KMS-11 (cell line): ENCODE results near the gene BCL2L1.

Experiments used
- H2AFZ ChIP-seq: fragments of 200-600 bp; sonication (generic); 2 replicates; pipeline ENCODE4 v1.6.1; 2016; ENCODE audit warnings: antibody characterized with exemption, mixed run types, low read depth
- H3K27ac ChIP-seq: fragments of 200-600 bp; sonication (generic); 2 replicates; pipeline ENCODE4 v1.6.1; 2016; ENCODE audit warnings: mild to moderate bottlenecking, mixed run types
- H3K27me3 ChIP-seq: fragments of 200-600 bp; sonication (generic); 2 replicates; pipeline ENCODE4 v1.6.1; 2017; ENCODE audit warnings: mild to moderate bottlenecking, low read depth, mixed run types, moderate library complexity; ENCODE audit not compliant: insufficient read depth
- H3K36me3 ChIP-seq: fragments of 200-600 bp; sonication (generic); 2 replicates; pipeline ENCODE4 v1.6.1; 2017; ENCODE audit warnings: mild to moderate bottlenecking, mixed run types; ENCODE audit not compliant: insufficient read depth
- H3K4me1 ChIP-seq: fragments of 200-600 bp; sonication (generic); 2 replicates; pipeline ENCODE4 v1.6.1; 2016; ENCODE audit warnings: mild to moderate bottlenecking, low read depth, mixed run types; ENCODE audit not compliant: poor library complexity, severe bottlenecking
- H3K4me2 ChIP-seq: fragments of 200-600 bp; sonication (generic); 2 replicates; pipeline ENCODE4 v1.7.0; 2016; ENCODE audit warnings: mild to moderate bottlenecking, mixed run types
- H3K4me3 ChIP-seq: fragments of 200-600 bp; sonication (generic); IDR thresholded peaks from 2 replicates; pipeline ENCODE4 v1.6.1; 2017; ENCODE audit warnings: low read depth, low read length, mixed read lengths; ENCODE audit not compliant: insufficient read depth
- H3K79me2 ChIP-seq: fragments of 200-600 bp; sonication (generic); 2 replicates; pipeline ENCODE4 v1.6.1; 2016; ENCODE audit warnings: low read depth, mixed run types; ENCODE audit not compliant: insufficient read depth
- H3K9ac ChIP-seq: fragments of 200-600 bp; sonication (generic); 2 replicates; pipeline ENCODE4 v1.6.1; 2016; ENCODE audit warnings: mild to moderate bottlenecking, mixed run types
- H4K20me1 ChIP-seq: fragments of 200-600 bp; sonication (generic); 2 replicates; pipeline ENCODE4 v1.6.1; 2016; ENCODE audit warnings: mild to moderate bottlenecking, mixed run types; ENCODE audit not compliant: insufficient read depth
- CTCF ChIP-seq: fragments of 200-600 bp; sonication (generic); conservative IDR thresholded peaks from 2 replicates; pipeline ENCODE4 v1.6.1; 2017; ENCODE audit warnings: low read depth, mild to moderate bottlenecking, antibody characterized with exemption, low read length, moderate library complexity, mixed read lengths

BCL2L1 gene

DNA sequence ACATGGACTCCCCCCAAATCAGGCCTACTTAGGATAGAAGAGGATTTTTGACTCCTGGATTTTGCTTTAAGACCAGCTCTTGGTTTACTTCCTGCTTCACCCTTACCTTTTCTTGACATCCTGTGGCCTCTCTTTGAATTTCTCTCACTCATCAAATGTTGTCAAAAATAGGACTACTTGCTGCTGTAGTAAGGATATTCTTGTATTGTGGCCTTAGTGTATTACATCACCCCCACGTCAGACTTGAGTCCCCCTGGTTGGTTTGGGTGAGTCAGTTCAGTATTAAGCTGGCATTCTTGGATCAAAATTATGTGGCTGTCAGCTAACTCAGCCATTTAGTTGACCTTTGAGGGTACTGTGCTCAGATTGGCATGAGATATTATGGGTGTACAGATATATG, 17.5 kb upstream of the BCL2L1 start:
- Histone ChIP-seq H4K20me1 (no peaks in the 10 kb centered on the region), H3K4me2 (peak overlapping the region; percentile 64), H3K36me3 (no peaks in the 10 kb centered on the region; the same call in 1 of the 2 replicates), H3K27me3 (no peaks in the 10 kb centered on the region), H3K79me2 (peaks cover 62% of the 10 kb centered on the region), H2AFZ (no peak overlapping the region), H3K9ac (peak overlapping the region; percentile 66; the same call in 1 of the 2 replicates), H3K4me3 (no peak overlapping the region), H3K4me1 (peaks cover 37% of the 10 kb centered on the region), H3K27ac (peak overlapping the region; percentile 48; the same call in 1 of the 2 replicates)
- TF ChIP-seq CTCF, result no peak

DNA sequence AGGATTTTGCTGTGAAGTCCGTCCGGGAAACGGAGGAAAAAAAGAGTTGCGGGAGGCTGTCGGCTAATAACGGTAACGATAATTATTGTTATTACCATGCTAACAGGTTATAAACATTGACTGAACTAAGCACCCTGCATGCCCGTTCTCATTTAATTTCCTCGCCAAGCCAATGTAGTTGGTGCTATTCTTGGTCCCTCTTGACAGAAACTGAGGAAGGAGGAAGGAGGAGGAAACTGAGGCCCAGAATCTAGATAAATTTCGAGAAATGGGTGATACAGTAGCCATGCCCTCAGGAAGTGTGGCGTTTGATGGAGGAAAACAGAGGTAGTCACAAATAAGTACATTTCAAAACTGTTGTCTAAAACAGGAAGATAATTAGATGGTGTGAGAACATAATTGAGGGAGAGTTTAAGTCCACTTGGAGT, 16.9 kb upstream of the BCL2L1 start:
- H3K9ac ChIP-seq, result peak overlapping the region; percentile 66
- peaks cover 56% of the 10 kb centered on the region for H3K79me2 ChIP-seq
- H3K27ac ChIP-seq, result peak overlapping the region; percentile 48
- no peaks in the 10 kb centered on the region; the same call in 1 of the 2 replicates for H3K36me3 ChIP-seq
- H4K20me1 ChIP-seq, result no peaks in the 10 kb centered on the region
- H3K4me2 ChIP-seq, result peak overlapping the region; percentile 64
- H3K27me3 ChIP-seq, result no peaks in the 10 kb centered on the region
- peak; percentile 29; the same call in 1 of the 2 replicates for TF ChIP-seq CTCF
- H2AFZ ChIP-seq, result peak overlapping the region; percentile 82
- peaks cover 30% of the 10 kb centered on the region for H3K4me1 ChIP-seq
- no peak overlapping the region for H3K4me3 ChIP-seq

DNA sequence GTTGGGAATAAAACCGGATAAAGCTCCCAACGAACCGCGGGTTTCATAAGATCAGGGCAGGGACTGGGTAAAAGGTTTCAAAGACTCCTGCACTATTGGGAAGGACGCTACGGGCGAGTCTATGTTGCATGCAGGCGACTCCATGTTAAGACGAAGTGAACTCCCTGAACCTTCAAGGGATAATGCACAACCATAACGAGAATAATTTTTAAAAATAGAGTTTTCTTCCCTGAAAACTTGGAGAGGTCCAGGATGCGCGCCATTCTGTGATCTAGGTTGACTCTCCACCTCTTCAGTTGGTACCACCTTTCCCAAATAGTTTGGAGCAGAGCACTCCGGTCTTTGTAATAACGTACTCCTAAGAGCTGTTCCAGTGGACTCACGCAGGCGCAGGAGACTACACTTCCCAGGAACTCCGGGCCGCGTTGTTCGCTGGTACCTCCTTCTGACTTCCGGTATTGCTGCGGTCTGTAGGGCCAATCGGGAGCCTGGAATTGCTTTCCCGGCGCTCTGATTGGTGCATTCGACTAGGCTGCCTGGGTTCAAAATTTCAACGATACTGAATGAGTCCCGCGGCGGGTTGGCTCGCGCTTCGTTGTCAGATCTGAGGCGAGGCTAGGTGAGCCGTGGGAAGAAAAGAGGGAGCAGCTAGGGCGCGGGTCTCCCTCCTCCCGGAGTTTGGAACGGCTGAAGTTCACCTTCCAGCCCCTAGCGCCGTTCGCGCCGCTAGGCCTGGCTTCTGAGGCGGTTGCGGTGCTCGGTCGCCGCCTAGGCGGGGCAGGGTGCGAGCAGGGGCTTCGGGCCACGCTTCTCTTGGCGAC, 16.3 kb upstream of the BCL2L1 start, which contains the start of gene TPX2:
TSS of gene TPX2 (plus strand) at position 562 of the 821 bp plus-strand sequence. CDS start 18,187 bp downstream, outside the sequence.
- no peaks in the 10 kb centered on the region; the same call in 1 of the 2 replicates for H3K36me3 ChIP-seq
- peaks cover 26% of the 10 kb centered on the region for H3K4me1 ChIP-seq
- H3K4me3 ChIP-seq, result no peak within 1 kb of the TSS
- H2AFZ ChIP-seq, result peak within 1 kb of the TSS; percentile 82
- H3K27me3 ChIP-seq, result no peaks in the 10 kb centered on the region
- no peak for TF ChIP-seq CTCF
- H3K27ac ChIP-seq, result peak within 1 kb of the TSS; percentile 48
- peak within 1 kb of the TSS; percentile 64 for H3K4me2 ChIP-seq
- peaks cover 49% of the 10 kb centered on the region for H3K79me2 ChIP-seq
- no peaks in the 10 kb centered on the region for H4K20me1 ChIP-seq
- H3K9ac ChIP-seq, result peak within 1 kb of the TSS; percentile 66

DNA sequence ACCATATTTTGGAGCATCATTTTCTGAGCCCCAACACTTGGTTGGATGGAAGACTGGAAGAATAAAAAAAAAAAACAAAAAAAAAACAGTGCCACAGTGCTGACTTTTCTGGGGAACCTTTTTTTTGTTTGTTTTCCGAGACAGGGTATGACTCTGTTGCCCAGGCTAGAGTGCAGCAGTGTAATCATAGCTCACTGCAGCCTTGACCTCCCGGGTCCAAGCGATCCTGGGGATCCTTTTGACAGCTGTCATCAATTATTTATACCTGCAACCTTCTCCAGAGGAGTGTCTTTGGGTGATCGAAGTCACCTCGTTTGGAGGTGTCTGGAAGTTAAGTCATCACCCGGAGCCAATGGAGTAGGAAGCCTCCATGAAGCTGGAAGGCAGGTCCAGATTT, 8.7 kb upstream of the BCL2L1 start:
- Histone ChIP-seq H2AFZ (no peak overlapping the region), H3K36me3 (no peaks in the 10 kb centered on the region), H3K9ac (no peak overlapping the region), H4K20me1 (no peaks in the 10 kb centered on the region), H3K4me1 (no peaks in the 10 kb centered on the region), H3K27me3 (no peaks in the 10 kb centered on the region), H3K4me2 (no peak overlapping the region), H3K79me2 (no peaks in the 10 kb centered on the region), H3K4me3 (no peak overlapping the region), H3K27ac (no peak overlapping the region)
- TF ChIP-seq CTCF, result no peak
